Stimulated activated CD4-positive, alpha-beta T cell treated with anti-CD3 and anti-CD28 coated beads, TNF-alpha, amount 100 ng/mL, for 1 hour (primary cell): ENCODE measurements around the gene OAS1.
"Not testable (repeated sequence)": the region's sequence is repeated elsewhere in the genome, so short reads cannot be mapped to it uniquely, and the experiment has no call there.

Experiments
- DNase-seq, 3 donors: peaks; one replicate each; pipeline ENCODE4 v3.0.0-alpha.2; 2020; ENCODE audit warnings: low read depth in 3 of 3, low spot score in 1 of 3

OAS1 gene

GRCh38 chr12:112900298-112901145 is 6.2 kb upstream of the OAS1 start:
- DNase-seq, result peak in 1 of 3 donors; percentile 15

- DNase-seq, result no peak
These were observed 5.5 kb upstream of the OAS1 start for GRCh38 chr12:112901271-112901670.

GRCh38 chr12:112904571-112904970 is 2.2 kb upstream of the OAS1 start:
- no peak for DNase-seq

GRCh38 chr12:112905451-112906089 is 1.2 kb upstream of the OAS1 start:
- no peak for DNase-seq

GRCh38 chr12:112907415-112908157 is 824 bp downstream of the OAS1 start:
- no peak for DNase-seq

GRCh38 chr12:112908548-112908947 is 1.8 kb downstream of the OAS1 start:
- no peak for DNase-seq

GRCh38 chr12:112909693-112910092 is 2.9 kb downstream of the OAS1 start:
- DNase-seq, result no peak

GRCh38 chr12:112913038-112913688 is 6.4 kb downstream of the OAS1 start:
- no peak for DNase-seq

- not testable (repeated sequence) for DNase-seq
These were observed 7.1 kb downstream of the OAS1 start for GRCh38 chr12:112913888-112914287.

- DNase-seq, result no peak
These were observed 9.5 kb downstream of the OAS1 start for GRCh38 chr12:112916270-112916669.

- DNase-seq, result no peak
These were observed 12.4 kb downstream of the OAS1 start for GRCh38 chr12:112919121-112919520.

- DNase-seq, result no peak
These were observed 18.2 kb downstream of the OAS1 start for GRCh38 chr12:112924986-112925385.

- not testable (repeated sequence) for DNase-seq
These were observed 19.8 kb downstream of the OAS1 start for GRCh38 chr12:112926416-112927033.

- DNase-seq, result no peak
These were observed 20.7 kb downstream of the OAS1 start for GRCh38 chr12:112927475-112927874.

- DNase-seq, result no peak
These were observed 21.2 kb downstream of the OAS1 start for GRCh38 chr12:112927925-112928324.

GRCh38 chr12:112928978-112929377 is 22.2 kb downstream of the OAS1 start:
- no peak for DNase-seq

GRCh38 chr12:112929715-112930114 is 23.0 kb downstream of the OAS1 start:
- DNase-seq, result no peak

- no peak for DNase-seq
These were observed 23.6 kb downstream of the OAS1 start for GRCh38 chr12:112930350-112930749.

GRCh38 chr12:112932485-112933128 is 25.8 kb downstream of the OAS1 start:
- DNase-seq, result no peak

- DNase-seq, result no peak
These were observed 26.4 kb downstream of the OAS1 start for GRCh38 chr12:112933129-112933505.
